ENCODE results near the gene SDHB. TPM values are rescaled to one million over a fixed set of nuclear protein-coding genes. Genes with fewer than 3 reads are reported as not detected.

The SDHB gene
- total and polyA plus RNA-seq, 10 of the 15 experiments (the other 5 are each of a cell fraction or from before 2014, with no cell fraction given) = 101 to 319 (median 188) TPM

GRCh38 chr1:17024721-17025120 is 29.1 kb downstream of the SDHB start:
- FAIRE-seq (no peak), ATAC-seq (no peak), DNase-seq (ENCODE audit: low read depth, low spot score) (no peak)
- Histone ChIP-seq H2AFZ (ENCODE audit: control insufficient read depth, low read depth, low read length) (no peak overlapping the region), H3K9ac (ENCODE audit: control insufficient read depth, insufficient read depth, low read length) (no peak overlapping the region), H3K4me1 (ENCODE audit: control insufficient read depth, insufficient read depth, low read length) (peaks cover 18% of the 10 kb centered on the region), H3K36me3 (ENCODE audit: control insufficient read depth in 2 of 2, insufficient read depth in 2 of 2, low read length in 1 of 2) (peaks cover 27 to 53% of the 10 kb centered on the region in 2 experiments), H3K4me2 (ENCODE audit: control insufficient read depth, insufficient read depth) (no peak overlapping the region), H4K20me1 (ENCODE audit: control insufficient read depth, insufficient read depth) (no peaks in the 10 kb centered on the region), H3K79me2 (ENCODE audit: control insufficient read depth, insufficient read depth, low read length) (no peaks in the 10 kb centered on the region), H3K4me3 (no peak overlapping the region), H3K27ac (ENCODE audit: control insufficient read depth, insufficient read depth) (0 out of 2 replicates have a peak overlapping the region, but pooled peaks have one; percentile 10), H3K27me3 (replicated peaks in 1 of 2; ENCODE audit: control insufficient read depth in 2 of 2, insufficient read depth in 2 of 2, low read length in 1 of 2) (no peaks in the 10 kb centered on the region), H3K9me3 (replicated peaks; ENCODE audit: control insufficient read depth, insufficient read depth, low read length) (no peaks in the 10 kb centered on the region)
- in situ Hi-C loops (cut with MboI) = no loop called here
- ChIA-PET CTCF (interaction anchor here (0.7 kb wide), 1 partner anchor 65 kb away, joined by 3 read pairs; no protein-coding TSS in a partner anchor), SMC1A (ENCODE audit: uncharacterized antibody, unreplicated experiment) (interaction anchor here (0.6 to 1.6 kb wide), 2 partner anchors 21 to 1501 kb away, joined by 3 to 5 read pairs; partner anchors contain the start of gene CASP9), POLR2A (no interaction called here), RAD21 (ENCODE audit: unreplicated experiment) (no interaction called here)
- intact Hi-C loops (cut with micrococcal nuclease; ENCODE audit: unreplicated experiment) = no loop called here
- TF ChIP-seq SMARCA5 (IDR thresholded peaks at IDR 0.05) = no peak
- no peak for TF ChIP-seq CUX1 (IDR thresholded peaks at IDR 0.05; ENCODE audit: insufficient replicate concordance, low read depth, low read length)
- no peak for TF ChIP-seq ZNF24 (IDR thresholded peaks at IDR 0.05)
- no peak for TF ChIP-seq CEBPB (IDR thresholded peaks at IDR 0.05; ENCODE audit: borderline replicate concordance in 1 of 2, low read depth in 2 of 2, low read length in 2 of 2)
- TF ChIP-seq SREBF1 (IDR thresholded peaks at IDR 0.05; ENCODE audit: low read length) = no peak
- no peak for TF ChIP-seq EZH2 (IDR thresholded peaks at IDR 0.05; ENCODE audit: borderline replicate concordance, control insufficient read depth, low read depth, low read length)
- TF ChIP-seq NR2C1 (IDR thresholded peaks at IDR 0.05) = no peak
- no peak for TF ChIP-seq TARDBP (IDR thresholded peaks at IDR 0.05; ENCODE audit: borderline replicate concordance)
- TF ChIP-seq ETV6 (conservative IDR thresholded peaks at IDR 0.05 in 1 of 2, IDR thresholded peaks at IDR 0.05 in 1 of 2; ENCODE audit: borderline replicate concordance in 1 of 2, low read depth in 1 of 2) = no peak
- TF ChIP-seq FOXK2 (IDR thresholded peaks at IDR 0.05) = no peak
- no peak for TF ChIP-seq PKNOX1 (IDR thresholded peaks at IDR 0.05)
- no peak for TF ChIP-seq NBN (IDR thresholded peaks at IDR 0.05)
- 100% methylated on average over 1 of the region's 1 CpG for WGBS (ENCODE audit: insufficient coverage, insufficient replicate concordance, low lambda C conversion rate, missing lambda C conversion rate)
- BruUV-seq (replicated peaks) = no TSS peak

Data from GM12878 (cell line).